Panc1 (cell line): ENCODE data around the gene PPDPF.

Source experiments
- POLR2AphosphoS5 ChIP-seq: IDR thresholded peaks from 2 replicates; pipeline ENCODE4 v1.6.1; 2012; ENCODE audit warnings: mild to moderate bottlenecking, low read depth, low read length, moderate library complexity
- REST ChIP-seq, 2 experiments: IDR thresholded peaks; 2 replicates each; pipeline ENCODE4 v1.6.1; 2011 to 2012; ENCODE audit warnings: low read depth in 2 of 2, control low read depth in 1 of 2, low read length in 1 of 2, mild to moderate bottlenecking in 1 of 2, moderate library complexity in 1 of 2; ENCODE audit not compliant: insufficient read depth in 1 of 2
- SIN3A ChIP-seq: IDR thresholded peaks from 2 replicates; pipeline ENCODE4 v1.6.1; 2012; ENCODE audit warnings: low read depth, mild to moderate bottlenecking, low read length, moderate library complexity, borderline replicate concordance; ENCODE audit not compliant: insufficient read depth
- TCF7L2 ChIP-seq: IDR thresholded peaks from 2 replicates; pipeline ENCODE4 v1.6.1; 2011; ENCODE audit warnings: mild to moderate bottlenecking, low read depth, low read length, inconsistent platforms
- TF ChIP-seq, protein P1 (sequence below): fragments of 450-650 bp; IDR thresholded peaks from 2 replicates; pipeline ENCODE4 v1.5.1; 2017; ENCODE audit warnings: mild to moderate bottlenecking

GRCh38 chr20:63494420-63495166 lies 26.0 kb upstream of the PPDPF start:
- TF ChIP-seq, protein P1, sequence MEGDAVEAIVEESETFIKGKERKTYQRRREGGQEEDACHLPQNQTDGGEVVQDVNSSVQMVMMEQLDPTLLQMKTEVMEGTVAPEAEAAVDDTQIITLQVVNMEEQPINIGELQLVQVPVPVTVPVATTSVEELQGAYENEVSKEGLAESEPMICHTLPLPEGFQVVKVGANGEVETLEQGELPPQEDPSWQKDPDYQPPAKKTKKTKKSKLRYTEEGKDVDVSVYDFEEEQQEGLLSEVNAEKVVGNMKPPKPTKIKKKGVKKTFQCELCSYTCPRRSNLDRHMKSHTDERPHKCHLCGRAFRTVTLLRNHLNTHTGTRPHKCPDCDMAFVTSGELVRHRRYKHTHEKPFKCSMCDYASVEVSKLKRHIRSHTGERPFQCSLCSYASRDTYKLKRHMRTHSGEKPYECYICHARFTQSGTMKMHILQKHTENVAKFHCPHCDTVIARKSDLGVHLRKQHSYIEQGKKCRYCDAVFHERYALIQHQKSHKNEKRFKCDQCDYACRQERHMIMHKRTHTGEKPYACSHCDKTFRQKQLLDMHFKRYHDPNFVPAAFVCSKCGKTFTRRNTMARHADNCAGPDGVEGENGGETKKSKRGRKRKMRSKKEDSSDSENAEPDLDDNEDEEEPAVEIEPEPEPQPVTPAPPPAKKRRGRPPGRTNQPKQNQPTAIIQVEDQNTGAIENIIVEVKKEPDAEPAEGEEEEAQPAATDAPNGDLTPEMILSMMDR: no peak
- TF ChIP-seq POLR2AphosphoS5: no peak
- no peak for TF ChIP-seq REST (IDR thresholded peaks at IDR 0.05; ENCODE audit: insufficient read depth in 1 of 2, low read depth in 2 of 2, low read length in 1 of 2)
- TF ChIP-seq TCF7L2: no peak
- no peak for TF ChIP-seq SIN3A
